Measurements from ENCODE around the gene NPR3.

DNA sequence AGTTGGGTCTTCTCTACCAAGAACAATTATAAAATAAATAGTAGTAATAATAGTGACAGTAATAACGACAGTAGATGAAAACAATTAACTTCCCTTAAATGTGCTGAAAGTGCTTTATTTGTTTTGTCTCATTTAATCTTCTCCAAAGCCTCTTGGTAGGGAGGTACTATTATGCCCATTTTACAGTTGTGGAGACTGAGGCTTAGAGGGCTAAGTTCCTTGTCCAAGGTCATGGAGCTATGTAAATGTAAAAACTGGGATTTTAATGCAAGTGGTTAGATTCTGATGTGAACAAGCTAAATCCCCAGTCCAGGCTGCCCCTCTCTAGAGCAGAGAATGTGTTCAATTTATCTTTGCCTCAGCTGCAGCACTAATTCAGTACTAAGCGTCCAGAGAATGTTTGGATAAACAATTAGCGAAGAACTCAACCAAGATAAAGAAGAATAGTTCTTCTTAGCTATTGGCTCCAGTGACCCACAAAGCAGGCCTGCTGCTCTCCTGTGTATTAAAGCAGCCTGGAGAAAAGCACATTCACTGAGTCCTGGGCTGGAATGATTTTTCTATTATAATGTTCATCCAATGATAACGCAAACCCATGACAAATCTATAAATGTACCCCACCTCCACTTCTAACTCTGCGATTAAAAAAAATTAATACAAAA, 68.8 kb downstream of the NPR3 start:
- TF ChIP-seq, protein P1, sequence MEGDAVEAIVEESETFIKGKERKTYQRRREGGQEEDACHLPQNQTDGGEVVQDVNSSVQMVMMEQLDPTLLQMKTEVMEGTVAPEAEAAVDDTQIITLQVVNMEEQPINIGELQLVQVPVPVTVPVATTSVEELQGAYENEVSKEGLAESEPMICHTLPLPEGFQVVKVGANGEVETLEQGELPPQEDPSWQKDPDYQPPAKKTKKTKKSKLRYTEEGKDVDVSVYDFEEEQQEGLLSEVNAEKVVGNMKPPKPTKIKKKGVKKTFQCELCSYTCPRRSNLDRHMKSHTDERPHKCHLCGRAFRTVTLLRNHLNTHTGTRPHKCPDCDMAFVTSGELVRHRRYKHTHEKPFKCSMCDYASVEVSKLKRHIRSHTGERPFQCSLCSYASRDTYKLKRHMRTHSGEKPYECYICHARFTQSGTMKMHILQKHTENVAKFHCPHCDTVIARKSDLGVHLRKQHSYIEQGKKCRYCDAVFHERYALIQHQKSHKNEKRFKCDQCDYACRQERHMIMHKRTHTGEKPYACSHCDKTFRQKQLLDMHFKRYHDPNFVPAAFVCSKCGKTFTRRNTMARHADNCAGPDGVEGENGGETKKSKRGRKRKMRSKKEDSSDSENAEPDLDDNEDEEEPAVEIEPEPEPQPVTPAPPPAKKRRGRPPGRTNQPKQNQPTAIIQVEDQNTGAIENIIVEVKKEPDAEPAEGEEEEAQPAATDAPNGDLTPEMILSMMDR (IDR thresholded peaks at IDR 0.05) = no peak
- TF ChIP-seq POLR2A (IDR thresholded peaks at IDR 0.05) = no peak
- no peak for TF ChIP-seq POLR2AphosphoS5 (IDR thresholded peaks at IDR 0.05)
- no peak for TF ChIP-seq EP300 (IDR thresholded peaks at IDR 0.05)

Data from suprapubic skin (tissue), 4 donors.